GM12801 (cell line): ENCODE measurements around the gene AJUBA.

Source experiments
- CTCF ChIP-seq: IDR thresholded peaks from one replicate; pipeline ENCODE4 v1.5.1; 2011; ENCODE audit warnings: control low read depth; ENCODE audit not compliant: insufficient read length; ENCODE audit errors: extremely low read depth

AJUBA gene

GRCh38 chr14:22976620-22977433 is 5.5 kb downstream of the AJUBA start:
- TF ChIP-seq CTCF = no peak

- TF ChIP-seq CTCF = no peak
Observed at GRCh38 chr14:22974530-22975313, 7.6 kb downstream of the AJUBA start.

GRCh38 chr14:22973217-22974032 is 8.9 kb downstream of the AJUBA start:
- no peak for TF ChIP-seq CTCF

GRCh38 chr14:22972313-22972930 is 9.9 kb downstream of the AJUBA start:
- no peak for TF ChIP-seq CTCF

- no peak for TF ChIP-seq CTCF
Observed at GRCh38 chr14:22971152-22971551, 11.2 kb downstream of the AJUBA start.

GRCh38 chr14:22966783-22967269 is 15.5 kb downstream of the AJUBA start:
- TF ChIP-seq CTCF = no peak
